ENCODE measurements around the gene NFATC1.

NFATC1 gene

DNA sequence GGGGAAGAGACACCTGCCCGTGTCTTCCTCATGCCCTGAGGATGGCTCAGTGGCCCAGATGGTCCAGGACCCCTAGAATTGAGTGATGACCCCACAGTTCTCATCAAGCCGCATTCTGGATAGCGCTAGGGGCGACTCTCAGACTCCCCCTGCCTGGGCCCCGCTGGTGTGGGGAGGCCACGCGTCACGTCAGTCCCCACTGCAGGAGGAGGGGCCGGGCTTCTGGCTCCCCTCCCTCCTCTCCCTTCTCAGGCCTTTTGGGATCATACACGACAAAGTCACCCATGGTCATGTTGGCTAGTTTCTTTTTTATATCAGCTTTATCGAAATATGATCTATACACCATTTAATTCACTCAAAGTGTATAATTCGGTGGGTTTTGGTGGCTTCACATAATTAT, 61.5 kb downstream of the NFATC1 start:
- no peak for DNase-seq (ENCODE audit: low read depth)

GRCh38 chr18:79457652-79458051, 61.9 kb downstream of the NFATC1 start:
- DNase-seq (ENCODE audit: low read depth): no peak

DNA sequence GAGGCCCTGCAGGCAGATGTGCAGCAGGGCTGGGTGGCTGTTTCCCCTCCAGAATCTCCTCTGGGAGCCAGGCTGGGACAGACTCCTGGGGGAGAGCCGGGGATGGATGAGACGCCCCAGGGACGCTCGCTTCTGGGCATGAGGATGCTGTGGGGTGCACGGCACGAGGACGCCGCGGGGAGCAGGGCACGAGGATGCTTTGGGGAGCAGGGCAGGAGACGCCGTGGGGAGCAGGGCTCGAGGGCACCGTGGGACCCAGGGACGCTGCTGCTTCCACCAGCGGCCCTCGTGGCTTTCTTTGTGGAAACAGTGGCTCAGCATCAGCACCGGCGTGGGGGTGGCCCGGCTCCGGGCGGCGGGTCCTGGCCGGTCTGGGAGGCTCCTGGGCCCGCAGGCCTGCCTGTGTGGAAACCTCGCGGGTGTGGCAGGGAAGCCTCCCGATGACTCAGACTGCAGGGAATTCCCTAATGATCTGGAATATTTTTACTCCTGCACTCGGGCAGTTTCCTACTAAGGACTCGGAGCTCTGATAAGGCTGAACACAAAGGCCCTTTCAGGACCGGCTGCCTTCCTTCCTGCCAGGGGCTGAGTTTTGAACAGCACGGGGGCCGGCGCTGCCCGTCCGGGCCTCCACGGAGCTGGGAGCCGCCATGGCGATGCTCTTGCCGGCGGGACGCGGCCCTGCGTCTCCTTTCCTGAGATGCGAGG, 62.6 kb downstream of the NFATC1 start:
- no peak for DNase-seq (ENCODE audit: low read depth)

DNA sequence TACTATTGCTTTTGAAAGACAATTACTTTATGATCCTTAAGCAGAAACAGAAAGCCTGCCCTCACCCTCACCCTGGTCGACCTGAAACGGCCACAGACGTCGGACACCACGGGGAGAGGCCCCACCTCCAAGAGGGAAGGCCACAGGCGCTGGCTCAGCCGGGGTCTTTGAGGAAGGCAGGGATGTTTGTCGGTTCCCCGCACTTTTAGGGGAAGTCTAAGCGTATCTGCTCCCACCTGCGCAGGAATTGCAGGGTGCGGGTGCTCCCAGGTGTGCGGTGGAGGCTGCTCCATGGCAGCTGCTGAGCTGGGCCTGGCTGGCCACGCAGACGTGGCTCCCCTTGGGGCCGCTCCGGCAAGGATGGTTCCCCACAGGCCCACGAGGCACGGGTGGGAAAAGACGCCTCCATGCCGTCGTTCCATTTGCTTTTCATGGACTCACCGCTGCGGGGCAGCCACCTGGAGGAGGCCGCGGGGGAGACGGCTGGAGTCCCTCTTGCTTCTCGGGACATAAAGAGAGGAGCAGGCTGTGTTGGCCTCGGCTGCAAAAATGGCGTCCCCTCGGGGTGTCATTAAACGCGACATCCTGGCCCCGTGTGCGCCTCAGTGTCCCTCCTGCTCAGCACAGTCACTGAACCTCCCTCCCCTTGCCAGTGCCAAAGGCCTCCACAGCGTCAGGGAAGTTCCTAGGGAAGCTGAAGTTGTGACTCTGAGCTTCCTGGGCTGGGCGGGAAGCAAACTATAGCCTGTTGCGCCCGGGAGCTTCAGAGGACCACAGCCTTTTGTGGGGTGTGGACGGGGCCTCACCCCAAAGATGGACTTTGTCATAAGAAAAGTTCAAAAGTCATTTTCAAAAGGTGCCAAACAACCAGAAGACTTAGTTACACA, 63.4 kb downstream of the NFATC1 start:
- DNase-seq (ENCODE audit: low read depth): no peak

- DNase-seq (ENCODE audit: low read depth): no peak
Observed at GRCh38 chr18:79459946-79460480, 64.3 kb downstream of the NFATC1 start.

DNA sequence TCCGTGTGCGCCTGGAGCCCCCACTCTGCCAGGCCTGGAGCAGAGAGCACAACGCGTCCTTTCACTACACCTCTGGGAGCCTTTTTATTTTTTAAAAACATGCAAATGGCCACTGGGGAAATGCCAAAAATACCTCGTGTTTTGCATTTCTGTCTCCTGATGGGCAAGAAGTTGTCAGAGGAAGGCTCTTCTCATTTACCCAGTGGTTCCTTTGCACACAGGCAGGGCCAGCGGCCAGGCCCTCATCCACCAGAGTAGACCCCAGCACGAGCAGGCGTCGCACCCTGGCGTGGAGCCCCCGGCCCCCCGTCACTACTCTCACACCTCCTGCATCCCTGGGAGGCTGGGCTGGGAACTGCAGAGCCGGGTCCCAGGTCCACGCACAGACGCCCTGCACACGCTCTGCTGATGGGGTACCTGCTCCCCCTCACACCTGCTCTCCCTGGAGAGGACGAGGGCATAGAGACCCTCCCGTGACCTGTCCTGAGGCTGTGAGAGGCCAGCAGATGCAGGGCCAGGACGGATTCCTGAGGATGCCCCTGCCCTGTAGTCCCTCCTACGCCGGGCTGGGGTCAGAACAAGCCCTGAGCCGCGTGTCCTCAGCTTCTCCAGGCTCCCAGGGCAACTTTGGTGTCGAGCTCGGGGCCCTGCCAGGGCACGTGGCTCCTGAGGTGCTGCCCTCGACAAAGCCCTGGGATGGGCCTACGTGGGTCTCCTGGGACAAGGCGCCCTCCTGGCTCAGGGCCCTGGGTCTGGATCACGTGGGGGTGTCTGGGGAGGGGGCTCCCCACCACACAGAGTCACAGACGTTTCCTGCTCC, 65.0 kb downstream of the NFATC1 start:
- no peak for DNase-seq (ENCODE audit: low read depth)

- DNase-seq (ENCODE audit: low read depth): no peak
Observed at GRCh38 chr18:79461627-79462026, 65.9 kb downstream of the NFATC1 start.

DNA sequence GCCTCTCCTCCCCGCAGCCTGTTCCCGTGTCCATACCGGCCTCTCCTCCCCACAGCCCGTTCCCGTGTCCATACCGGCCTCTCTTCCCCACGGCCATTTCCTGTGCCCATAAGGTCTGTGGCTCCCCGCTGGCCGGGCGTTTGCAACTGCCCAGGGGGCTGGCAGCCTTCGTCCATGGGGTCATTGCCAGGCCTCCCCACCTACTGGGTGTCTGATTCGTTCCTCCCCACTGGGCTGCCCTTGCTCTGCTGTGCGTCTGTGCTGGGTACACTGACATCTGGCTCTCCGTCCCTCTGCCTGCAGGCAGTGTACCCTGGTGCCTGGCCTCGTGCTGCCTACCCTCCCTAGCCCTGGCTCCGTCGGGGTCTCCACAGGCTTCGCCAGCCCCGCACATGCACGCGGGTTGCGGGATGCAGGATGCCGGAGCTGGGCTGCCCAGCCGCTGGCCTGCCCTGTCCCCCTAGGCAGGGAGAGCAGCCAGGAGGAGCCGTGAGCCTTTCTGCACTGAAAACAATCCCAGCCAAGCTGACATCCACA, 67.8 kb downstream of the NFATC1 start:
- DNase-seq (ENCODE audit: low read depth): no peak

- DNase-seq (ENCODE audit: low read depth): no peak
Observed at GRCh38 chr18:79465392-79465991, 69.8 kb downstream of the NFATC1 start.

GRCh38 chr18:79466591-79466990, 70.9 kb downstream of the NFATC1 start:
- DNase-seq (ENCODE audit: low read depth): no peak

GRCh38 chr18:79467126-79467525, 71.4 kb downstream of the NFATC1 start:
- DNase-seq (ENCODE audit: low read depth): no peak

- DNase-seq (ENCODE audit: low read depth): no peak
Observed at GRCh38 chr18:79468119-79468789, 72.5 kb downstream of the NFATC1 start.

DNA sequence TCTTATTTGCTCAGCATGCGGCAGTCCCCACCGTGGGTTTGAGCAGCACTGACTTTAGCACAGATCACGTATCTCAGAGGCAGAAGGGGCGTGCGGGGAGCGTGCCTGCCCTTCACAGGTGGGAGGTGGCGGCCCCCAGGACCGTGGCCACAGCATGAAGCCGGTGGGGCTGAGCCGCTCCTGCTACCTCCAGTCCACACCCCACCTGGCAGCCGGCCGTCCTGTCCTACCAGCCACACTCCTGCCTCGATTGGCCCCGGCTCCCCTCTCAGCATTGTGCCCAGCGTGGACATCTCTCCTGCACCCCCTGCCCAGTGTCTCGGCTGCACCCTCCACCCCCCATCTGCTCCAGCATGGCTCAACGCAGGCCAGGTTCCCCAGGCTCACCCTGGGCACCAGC, 73.6 kb downstream of the NFATC1 start:
- no peak for DNase-seq (ENCODE audit: low read depth)

- DNase-seq (ENCODE audit: low read depth): no peak
Observed at GRCh38 chr18:79469751-79470505, 74.2 kb downstream of the NFATC1 start.

DNA sequence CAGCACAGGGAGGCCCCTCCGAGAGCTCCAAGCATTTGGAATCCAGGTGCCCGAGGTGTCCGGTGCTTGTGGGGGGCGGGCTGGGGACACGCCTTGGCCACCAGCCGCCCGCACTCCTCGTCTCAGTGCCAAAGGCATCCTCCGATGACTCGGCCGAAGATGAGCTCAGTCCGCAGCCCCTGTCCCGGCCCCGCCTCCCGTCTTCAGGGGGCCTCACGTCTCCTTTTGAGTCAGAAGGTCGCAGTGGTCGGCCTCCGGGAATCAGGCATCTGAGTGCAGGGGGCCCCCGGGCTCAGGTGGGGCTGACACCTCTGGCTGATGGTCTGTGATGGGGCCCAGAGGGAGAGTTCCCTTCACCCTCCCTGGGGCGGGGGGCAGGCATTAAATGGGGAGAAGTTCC, 74.8 kb downstream of the NFATC1 start:
- DNase-seq (ENCODE audit: low read depth): no peak

- DNase-seq (ENCODE audit: low read depth): no peak
Observed at GRCh38 chr18:79471046-79471445, 75.3 kb downstream of the NFATC1 start.

- no peak for DNase-seq (ENCODE audit: low read depth)
Observed at GRCh38 chr18:79471597-79471996, 75.9 kb downstream of the NFATC1 start.

DNA sequence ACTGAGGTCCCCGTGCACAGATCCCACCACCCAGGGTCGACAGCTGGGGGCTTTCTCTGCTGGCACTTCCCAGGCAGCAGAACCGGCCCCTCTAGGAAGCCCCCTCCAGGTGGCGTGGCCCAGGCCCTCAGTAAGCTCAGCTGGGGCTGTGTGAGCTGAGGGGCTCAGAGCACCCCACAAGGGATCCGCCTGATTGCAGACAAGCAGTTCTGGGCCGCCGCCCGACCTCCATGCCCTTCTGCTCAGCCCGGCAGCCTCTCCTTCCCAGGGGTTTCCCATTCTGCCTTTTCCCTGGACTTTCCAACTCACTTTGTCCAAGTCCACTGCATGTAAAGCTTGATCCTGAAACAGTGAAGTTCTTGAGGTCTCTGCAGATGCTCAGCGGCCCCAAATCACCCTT, 76.4 kb downstream of the NFATC1 start:
- DNase-seq (ENCODE audit: low read depth): no peak

- DNase-seq (ENCODE audit: low read depth): no peak
Observed at GRCh38 chr18:79472946-79473345, 77.2 kb downstream of the NFATC1 start.

Measured in stimulated activated CD8-positive, alpha-beta memory T cell treated with anti-CD3 and anti-CD28 coated beads, Interleukin-7, amount 100 ng/mL, for 24 hours (primary cell).